SH-SY5Y (cell line): ENCODE measurements around the gene CLPX.

ENCODE experiments used
- GATA2 ChIP-seq: IDR thresholded peaks from 2 replicates; pipeline ENCODE4 v1.6.1; 2011; ENCODE audit warnings: mild to moderate bottlenecking, low read depth, low read length
- GATA3 ChIP-seq: IDR thresholded peaks from 2 replicates; pipeline ENCODE4 v1.6.1; 2011; ENCODE audit warnings: low read depth, mild to moderate bottlenecking, low read length, moderate library complexity

Gene CLPX

DNA sequence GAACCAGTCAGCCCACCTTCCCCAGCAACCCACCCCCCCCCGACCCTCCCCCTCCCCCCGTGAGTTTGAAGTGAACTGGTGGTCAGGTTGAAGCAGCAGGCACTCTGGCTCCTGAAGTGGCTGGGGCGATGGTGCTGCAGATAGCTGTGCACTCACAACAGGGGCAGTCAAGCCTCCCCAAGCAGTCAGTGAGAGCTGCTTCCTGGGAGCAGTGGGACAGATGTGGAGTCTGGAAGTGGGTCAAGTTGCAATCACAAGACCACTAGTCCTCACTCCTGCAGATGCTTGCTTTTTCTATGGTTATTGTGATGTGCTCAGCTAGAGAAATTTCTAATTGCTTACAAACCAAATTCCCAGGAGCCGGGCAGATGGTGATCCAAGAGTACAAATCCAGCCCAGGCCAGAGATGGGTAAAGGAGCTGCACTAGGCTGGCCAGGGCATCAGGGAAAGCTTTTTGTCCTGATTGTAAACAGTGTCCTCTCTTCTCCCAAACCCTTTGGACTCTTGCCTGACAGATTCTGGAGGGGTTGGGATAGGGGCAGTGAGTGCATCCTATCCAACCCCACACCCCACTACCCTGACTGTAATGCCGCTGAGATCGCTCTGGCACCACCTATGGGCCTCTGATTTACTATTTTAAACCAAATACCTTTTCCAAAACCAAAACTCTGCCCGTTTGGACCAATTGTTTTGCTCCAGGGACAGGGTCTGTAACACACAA is 9.8 kb upstream of the CLPX start:
- TF ChIP-seq GATA3, result no peak
- TF ChIP-seq GATA2, result no peak

DNA sequence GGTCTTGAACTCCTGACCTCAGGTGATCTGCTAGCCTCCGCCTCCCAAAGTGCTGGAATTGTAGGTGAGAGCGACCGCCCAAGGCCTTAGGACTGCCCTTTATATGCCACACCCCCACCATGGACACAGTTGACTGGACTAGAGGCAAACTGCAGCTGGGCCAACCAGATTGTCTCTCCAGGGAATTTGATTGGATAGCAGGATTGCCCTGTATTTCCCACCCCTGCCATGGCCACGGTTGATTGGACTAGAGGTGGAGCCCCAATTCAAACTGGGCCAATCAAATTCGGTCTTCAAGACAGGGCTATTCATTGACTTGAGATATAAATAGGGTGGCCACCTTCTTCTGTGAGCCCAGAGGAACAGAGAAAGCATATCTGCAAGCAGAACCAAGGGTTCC is 6.9 kb upstream of the CLPX start:
- no peak for TF ChIP-seq GATA2
- TF ChIP-seq GATA3, result no peak

DNA sequence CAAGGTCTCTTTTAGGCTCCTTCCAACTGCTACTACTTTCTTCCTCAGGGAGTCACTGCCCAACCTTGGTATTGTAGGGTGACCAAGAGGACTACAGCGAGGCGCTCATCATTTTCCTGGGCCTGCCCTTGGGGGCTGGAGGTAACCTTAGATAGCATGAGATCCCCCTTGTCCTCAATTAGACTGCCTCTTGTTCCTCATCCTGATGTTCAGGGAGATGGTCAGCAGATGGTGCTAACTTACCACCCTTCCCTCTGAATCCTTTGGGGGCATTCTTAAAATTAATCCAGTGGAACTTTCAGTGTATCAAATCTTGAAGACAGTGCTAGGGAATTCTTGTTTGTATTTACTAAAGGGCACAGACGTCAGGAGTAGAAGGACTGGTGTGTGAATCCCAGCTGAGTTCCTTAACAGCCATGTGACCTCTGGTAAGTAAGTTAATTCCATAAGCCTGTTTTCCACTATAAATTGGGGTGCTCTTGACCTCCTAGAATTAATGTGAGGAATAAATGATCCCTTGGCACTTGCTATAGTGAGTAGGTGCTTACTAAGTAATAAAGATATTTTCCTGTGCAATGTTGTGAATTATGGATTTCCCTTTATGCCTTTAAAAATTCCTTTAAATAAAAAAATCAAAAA is 4.1 kb upstream of the CLPX start:
- TF ChIP-seq GATA3 (no peak), GATA2 (no peak)

DNA sequence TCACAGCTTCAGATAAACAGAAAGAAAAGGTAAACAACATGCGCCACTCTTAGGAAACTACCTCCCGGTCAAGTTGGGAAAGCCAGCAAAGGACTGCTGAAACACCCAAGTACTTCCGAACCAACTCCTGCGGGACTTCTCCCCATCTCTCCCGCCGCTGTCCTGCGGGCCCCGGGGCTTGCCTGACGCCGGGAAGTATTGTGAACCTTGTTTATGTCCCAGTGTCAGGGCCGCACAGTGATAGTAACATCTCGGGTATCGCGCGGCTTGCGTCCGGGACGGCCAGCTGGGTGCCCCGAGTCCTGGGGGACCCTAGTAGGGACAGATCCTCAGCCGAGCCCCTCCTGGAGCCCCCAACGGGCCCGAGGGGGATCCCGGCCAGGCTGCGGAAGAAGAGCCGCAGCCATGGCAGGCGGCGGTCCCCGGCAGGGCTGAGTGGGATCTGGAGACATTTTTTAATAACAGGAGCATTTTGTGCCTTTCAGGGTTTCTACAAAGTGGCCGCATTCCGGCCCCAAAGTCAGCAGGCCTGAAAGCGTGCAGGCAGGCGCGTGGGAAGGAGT is 756 bp downstream of the CLPX start:
- TF ChIP-seq GATA2, result no peak
- no peak for TF ChIP-seq GATA3

DNA sequence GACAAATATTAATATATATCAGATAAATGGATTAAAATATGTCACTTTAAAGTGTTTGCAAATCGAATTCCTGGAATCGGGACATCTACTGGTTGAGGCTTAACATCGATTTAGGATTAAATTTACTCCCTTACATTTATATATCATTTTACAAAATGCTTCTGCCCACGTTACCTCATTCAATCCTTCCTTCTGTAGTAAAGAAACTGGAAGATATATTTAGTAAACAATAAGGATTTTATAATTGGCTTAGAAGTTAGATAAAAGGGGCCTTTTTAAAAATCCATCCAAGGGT is 1.3 kb downstream of the CLPX start:
- no peak for TF ChIP-seq GATA2
- TF ChIP-seq GATA3, result no peak

DNA sequence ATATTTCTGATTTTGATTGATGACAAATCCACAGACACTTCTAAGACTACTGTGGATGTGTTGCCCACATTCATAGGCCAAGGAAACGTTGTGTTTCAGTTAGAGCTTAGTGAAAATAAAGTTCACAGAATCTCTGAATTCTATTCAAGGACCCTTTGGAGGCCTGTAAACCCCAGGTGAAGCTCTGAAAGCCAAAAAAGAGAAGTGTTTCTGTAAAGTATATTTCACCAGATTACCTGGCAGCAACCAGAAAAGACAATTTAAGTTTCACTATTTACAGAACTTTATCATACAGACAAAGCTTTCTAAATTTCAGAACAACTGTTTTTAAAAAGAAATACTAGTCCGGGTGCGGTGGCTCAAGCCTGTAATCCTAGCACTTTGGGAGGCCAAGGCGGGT is 2.6 kb downstream of the CLPX start:
- TF ChIP-seq GATA3, result no peak
- TF ChIP-seq GATA2, result no peak

DNA sequence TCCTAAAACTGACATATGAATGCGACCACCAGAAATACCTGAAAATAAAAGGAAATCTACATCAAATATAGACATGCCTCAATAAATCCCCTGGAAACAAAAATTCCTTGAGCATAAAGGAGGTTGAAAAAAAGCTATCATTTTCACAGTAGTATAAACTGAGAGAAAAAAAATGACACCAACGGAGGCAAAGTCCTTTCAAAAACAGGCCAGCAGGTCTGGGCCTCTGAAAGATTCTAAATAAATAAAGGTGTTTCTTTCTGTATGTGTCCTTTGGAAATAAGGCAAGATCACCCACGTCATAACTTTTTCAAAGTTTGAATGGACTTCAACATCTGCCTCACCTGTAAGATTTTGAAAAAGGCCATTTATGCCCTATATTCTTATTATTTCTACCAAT is 5.0 kb downstream of the CLPX start:
- no peak for TF ChIP-seq GATA3

DNA sequence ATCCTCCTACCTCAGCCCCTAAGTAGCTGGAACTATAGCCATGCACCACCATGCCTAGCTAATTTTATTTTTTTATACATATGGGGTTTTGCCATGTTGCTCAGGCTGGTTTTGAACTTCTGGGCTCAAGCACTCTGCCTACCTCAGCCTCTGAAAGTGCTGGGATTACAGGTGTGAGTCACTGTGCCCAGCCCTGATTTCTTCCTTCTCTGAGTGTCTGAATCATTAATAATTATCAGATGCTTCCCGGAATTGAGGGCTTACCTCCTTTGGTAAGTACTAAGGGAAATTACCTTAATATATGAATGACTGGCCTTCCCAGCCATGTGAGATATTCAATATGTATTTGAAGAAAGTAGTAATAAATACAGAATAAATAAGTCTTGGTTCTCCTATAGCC is 7.2 kb downstream of the CLPX start:
- TF ChIP-seq GATA3 (no peak), GATA2 (no peak)

DNA sequence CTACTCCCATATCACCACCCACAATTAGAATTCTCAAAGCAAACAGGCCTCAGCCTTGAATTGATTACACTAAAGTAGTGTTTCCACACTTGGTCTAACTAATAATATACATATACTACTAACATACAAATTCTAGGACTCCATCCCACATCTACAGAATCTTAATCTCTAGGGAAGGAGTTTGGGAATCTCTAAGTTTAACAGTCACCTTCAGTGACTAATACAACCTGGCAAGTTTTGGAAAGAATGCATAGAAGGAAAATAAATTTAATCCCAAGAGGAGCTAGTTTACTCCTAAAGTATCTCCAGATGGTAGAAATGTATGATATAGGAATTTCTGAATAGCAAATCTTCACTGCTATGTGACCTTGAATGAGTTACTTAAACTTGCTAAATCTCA is 9.1 kb downstream of the CLPX start:
- no peak for TF ChIP-seq GATA3
- TF ChIP-seq GATA2, result no peak

DNA sequence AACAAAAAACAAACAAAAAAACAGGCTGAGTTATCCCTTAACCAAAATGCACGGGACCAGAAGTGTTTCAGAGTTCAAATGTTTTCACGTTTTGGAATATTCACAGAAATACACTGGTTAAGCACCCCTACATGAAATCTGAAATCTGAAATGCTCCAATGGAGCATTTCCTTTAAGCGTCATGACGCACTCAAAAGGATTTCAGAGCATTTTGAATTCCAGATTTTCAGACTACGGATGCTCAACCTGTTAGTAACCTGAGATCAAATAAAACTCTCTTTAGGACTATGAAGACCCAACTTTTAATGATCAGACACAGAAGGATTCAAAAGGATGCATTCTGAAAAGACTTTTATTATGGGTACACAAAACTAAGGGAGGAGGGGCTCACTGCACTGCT is 9.6 kb downstream of the CLPX start:
- no peak for TF ChIP-seq GATA3
- TF ChIP-seq GATA2, result no peak

DNA sequence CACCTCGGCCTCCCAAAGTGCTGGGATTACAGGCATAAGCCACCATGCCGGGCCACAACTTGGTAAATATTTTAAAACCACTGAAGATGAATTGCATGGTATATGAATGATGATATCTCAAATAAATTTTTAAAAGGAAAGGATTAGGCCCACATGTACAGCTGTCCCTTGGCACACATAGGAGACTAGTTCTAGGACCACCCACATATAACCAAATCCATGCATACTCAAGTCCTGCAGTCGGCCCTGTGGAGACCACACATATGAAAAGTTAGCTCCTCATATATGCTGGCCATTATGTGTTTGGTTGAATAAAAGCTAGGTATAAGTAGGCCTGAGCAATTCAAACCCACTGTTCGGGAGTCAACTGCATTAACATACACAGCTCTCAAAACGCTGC is 10.6 kb downstream of the CLPX start:
- no peak for TF ChIP-seq GATA2

DNA sequence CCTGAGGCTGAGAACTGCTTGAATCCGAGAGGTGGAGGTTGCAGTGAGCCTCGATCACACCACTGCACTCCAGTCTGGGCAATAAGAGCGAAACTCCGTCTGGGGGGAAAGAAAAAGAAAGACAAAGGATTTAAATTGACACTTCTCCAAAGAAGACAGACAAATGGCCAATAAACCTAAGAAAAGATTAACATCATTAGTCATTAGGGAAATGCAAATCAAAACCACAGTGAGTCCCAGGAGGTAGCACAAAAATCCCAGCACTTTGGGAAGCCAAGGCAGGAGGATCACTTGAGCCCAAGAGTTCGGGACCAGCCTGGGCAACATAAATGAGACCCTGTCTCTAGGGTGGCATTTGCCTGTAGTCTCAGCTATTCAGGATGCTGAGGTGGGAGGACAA is 12.6 kb downstream of the CLPX start:
- TF ChIP-seq GATA3 (no peak), GATA2 (no peak)

DNA sequence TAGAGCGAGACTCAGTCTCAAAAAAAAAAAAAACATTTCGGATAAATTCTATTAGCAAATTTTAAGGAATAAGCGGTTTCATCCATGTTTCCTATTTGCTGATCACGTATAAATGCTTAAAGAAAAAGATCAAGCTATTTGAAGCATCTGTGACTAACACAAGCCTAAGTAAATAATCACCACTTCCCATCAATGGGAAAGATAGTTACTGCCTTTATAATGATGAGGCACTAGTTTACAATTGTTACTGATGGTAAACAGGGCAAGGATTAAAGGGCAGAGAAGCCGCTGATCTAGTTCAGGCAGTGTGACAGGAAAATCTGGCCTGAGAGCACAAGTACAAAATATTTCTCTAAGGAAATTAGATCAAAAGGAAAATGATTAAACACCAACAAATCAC is 13.7 kb downstream of the CLPX start:
- TF ChIP-seq GATA3 (no peak), GATA2 (no peak)

DNA sequence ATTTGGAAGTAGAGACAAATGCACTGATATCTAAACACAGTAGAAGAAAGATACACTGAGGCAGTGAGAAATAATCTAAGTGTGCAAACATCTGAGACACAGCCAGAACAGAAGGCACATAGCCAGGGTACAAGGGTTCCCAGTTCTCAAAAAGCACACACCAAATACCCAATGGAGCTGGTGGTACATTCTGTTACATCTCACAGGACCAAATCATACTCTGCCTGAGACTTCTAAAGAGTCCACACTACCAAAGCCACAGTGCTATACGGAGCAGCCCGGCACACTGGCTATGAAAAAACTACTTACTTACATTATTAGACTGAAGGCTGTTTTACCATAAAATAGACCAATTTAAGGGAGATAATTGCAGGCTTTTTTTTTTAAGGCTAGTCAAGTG is 19.3 kb downstream of the CLPX start:
- no peak for TF ChIP-seq GATA2

DNA sequence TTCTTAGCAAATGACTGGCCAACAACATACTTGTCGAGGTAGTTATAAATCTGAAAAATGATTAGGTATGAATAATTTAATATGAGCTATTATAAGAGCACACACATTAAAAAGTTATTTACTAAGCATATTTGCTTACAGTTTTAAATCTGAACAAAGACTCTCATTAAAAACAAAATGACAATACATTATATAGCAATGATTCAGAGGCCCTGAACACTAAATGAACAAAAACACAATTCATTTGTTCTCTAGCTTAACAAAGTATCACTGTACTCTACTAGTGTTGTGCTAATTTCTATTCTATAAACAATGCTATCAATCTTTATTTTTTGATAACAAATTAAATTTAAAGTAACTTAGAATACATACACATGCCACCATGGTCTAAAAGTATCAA is 21.0 kb downstream of the CLPX start:
- TF ChIP-seq GATA2 (no peak), GATA3 (no peak)

DNA sequence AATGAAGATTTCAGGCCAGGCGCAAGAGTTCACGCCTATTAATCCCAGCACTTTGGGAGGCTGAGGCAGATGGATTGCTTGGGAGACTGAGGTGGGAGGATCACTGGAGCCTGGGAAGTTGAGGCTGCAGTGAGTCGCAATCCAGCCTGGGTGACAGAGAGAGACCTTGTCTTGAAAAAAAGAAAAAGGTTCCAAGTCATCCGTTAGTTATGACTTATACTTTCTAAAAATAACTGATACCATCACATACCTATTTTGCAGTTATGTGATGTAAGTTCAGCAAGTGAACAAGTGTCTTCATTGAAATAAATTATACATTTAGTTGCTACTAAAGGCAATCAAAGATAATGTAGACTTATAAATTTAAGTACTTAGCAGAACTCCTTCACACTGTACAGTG is 22.1 kb downstream of the CLPX start:
- no peak for TF ChIP-seq GATA2
- no peak for TF ChIP-seq GATA3
